Activated CD4-positive, alpha-beta T cell treated with anti-CD3 and anti-CD28 coated beads, Interleukin-2, amount 50 U/mL, for 24 hours (primary cell): Measurements from ENCODE around the gene PCDHA8.
"Not testable (repeated sequence)": the region's sequence is repeated elsewhere in the genome, so short reads cannot be mapped to it uniquely, and the experiment has no call there.

Experiments
- DNase-seq, 2 donors: peaks; one replicate each; pipeline ENCODE4 v3.0.0-alpha.2; 2020; ENCODE audit warnings: low read depth in 1 of 2, low spot score in 1 of 2

The PCDHA8 gene, protein sequence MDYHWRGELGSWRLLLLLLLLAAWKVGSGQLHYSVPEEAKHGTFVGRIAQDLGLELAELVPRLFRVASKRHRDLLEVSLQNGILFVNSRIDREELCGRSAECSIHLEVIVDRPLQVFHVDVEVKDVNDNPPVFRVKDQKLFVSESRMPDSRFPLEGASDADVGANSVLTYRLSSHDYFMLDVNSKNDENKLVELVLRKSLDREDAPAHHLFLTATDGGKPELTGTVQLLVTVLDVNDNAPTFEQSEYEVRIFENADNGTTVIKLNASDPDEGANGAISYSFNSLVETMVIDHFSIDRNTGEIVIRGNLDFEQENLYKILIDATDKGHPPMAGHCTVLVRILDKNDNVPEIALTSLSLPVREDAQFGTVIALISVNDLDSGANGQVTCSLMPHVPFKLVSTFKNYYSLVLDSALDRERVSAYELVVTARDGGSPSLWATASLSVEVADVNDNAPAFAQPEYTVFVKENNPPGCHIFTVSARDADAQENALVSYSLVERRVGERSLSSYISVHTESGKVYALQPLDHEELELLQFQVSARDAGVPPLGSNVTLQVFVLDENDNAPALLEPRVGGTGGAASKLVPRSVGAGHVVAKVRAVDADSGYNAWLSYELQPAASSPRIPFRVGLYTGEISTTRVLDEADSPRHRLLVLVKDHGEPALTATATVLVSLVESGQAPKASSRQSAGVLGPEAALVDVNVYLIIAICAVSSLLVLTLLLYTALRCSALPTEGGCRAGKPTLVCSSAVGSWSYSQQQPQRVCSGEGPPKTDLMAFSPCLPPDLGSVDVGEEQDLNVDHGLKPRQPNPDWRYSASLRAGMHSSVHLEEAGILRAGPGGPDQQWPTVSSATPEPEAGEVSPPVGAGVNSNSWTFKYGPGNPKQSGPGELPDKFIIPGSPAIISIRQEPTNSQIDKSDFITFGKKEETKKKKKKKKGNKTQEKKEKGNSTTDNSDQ

DNA sequence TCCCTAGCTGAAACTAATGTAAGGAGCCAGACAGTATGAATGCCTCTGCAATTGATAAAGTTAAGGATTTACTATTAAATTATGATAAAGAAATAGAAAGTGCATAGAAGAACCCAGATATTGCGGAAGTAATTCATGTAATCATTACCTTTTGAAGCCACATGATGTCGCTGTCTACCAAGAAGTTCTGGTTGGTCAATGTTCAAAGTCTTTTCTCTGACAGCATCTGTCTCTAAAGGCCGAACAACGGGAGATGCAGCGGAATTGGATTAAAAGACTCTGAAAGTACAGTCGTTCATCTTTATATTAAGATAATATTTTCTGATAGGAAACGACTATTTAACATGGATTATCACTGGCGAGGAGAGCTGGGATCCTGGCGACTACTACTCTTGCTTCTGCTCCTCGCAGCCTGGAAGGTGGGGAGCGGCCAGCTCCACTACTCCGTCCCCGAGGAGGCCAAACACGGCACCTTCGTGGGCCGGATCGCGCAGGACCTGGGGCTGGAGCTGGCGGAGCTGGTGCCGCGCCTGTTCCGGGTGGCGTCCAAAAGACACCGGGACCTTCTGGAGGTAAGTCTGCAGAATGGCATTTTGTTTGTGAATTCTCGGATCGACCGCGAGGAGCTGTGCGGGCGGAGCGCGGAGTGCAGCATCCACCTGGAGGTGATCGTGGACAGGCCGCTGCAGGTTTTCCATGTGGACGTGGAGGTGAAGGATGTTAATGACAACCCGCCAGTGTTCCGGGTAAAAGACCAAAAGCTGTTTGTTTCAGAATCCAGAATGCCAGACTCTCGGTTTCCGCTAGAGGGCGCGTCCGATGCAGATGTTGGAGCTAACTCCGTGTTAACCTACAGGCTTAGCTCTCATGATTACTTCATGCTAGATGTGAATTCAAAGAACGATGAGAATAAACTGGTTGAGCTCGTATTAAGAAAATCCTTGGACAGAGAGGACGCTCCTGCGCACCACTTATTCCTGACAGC, at the start of gene PCDHA8:
TSS of gene PCDHA8 (plus strand) at position 210 of the 985 bp plus-strand sequence. CDS start at position 345, 135 bp downstream.
- DNase-seq = no peak

DNA sequence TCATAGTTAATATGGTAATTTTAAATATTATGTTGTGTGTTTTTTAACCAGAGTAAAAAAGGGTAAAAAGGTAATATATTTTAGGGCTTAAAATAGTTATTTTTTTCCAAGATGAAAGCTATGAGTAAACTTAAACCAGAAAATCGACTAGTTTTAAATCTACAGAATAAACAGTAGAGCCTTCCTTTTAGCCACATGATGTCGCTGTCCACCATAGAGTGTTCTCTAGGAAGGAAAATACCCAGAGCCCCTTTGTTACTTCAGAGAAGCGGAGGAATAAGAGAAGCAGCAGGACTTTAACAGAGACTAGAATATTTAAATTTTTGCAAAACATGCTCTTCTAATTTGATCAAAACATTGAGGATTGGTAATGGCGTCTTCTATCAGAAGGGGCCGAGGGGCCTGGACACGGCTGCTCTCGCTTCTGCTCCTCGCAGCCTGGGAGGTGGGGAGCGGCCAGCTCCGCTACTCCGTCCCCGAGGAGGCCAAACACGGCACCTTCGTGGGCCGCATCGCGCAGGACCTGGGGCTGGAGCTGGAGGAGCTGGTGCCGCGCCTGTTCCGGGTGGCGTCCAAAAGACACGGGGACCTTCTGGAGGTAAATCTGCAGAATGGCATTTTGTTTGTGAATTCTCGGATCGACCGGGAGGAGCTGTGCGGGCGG, 46.3 kb upstream of the PCDHA8 start, which contains the start of gene PCDHA2:
TSS of gene PCDHA2 (plus strand) at position 258 of the 664 bp plus-strand sequence.
- no peak for DNase-seq

DNA sequence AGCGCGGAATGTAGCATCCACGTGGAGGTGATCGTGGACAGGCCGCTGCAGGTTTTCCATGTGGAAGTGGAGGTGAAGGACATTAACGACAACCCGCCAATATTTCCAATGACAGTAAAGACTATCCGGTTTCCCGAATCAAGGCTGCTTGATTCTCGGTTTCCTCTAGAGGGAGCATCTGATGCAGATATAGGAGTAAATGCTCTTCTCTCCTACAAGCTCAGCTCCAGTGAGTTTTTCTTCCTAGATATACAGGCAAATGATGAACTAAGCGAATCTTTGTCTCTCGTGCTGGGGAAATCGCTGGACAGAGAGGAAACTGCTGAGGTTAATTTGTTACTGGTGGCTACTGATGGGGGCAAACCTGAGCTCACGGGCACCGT, 45.7 kb upstream of the PCDHA8 start:
- no peak for DNase-seq

DNA sequence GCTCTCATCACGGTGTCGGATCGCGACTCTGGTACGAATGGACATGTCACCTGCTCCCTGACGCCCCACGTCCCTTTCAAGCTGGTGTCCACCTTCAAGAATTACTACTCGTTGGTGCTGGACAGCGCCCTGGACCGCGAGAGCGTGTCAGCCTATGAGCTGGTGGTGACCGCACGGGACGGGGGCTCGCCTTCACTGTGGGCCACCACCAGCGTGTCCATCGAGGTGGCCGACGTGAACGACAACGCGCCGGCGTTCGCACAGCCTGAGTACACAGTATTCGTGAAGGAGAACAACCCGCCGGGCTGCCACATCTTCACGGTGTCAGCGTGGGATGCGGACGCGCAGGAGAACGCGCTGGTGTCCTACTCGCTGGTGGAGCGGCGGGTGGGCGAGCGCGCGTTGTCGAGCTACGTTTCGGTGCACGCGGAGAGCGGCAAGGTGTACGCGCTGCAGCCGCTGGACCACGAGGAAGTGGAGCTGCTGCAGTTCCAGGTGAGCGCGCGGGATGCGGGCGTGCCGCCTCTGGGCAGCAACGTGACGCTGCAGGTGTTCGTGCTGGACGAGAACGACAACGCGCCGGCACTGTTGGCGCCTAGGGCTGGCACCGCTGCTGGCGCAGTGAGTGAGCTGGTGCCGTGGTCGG, 44.8 kb upstream of the PCDHA8 start:
- not testable (repeated sequence) for DNase-seq

DNA sequence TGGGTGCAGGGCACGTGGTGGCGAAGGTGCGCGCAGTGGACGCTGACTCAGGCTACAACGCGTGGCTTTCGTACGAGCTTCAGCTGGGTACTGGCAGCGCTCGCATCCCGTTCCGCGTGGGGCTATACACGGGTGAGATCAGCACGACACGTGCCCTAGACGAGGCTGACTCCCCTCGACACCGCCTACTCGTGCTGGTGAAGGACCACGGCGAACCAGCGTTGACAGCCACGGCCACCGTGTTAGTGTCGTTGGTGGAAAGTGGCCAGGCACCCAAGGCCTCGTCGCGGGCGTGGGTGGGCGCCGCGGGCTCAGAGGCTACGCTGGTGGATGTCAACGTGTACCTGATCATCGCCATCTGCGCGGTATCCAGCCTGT, 44.3 kb upstream of the PCDHA8 start:
- no peak for DNase-seq

DNA sequence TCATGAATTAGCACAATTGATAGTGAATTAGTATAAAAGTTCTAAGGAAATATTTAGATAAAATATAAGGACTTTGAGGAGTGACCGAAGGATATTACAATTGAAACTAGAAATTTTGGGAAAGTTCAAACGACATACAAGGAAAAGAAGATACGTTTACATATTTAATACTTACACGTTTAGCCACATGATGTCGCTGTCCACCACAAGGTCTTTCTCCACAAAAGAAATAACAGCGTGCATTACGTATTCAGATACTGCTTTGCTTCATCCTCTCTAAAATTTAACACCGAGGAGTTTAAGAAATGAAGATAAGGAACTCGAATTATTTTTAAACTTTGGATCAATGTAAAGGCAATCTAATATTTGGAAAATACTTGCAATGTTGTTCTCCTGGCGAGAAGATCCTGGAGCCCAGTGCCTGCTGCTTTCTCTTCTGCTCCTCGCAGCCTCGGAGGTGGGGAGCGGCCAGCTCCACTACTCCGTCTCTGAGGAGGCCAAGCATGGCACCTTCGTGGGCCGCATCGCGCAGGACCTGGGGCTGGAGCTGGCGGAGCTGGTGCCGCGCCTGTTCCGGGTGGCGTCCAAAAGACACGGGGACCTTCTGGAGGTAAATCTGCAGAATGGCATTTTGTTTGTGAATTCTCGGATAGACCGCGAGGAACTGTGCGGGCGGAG, 40.0 kb upstream of the PCDHA8 start, which contains the start of gene PCDHA3:
TSS of gene PCDHA3 (plus strand) at position 242 of the 678 bp plus-strand sequence.
- no peak for DNase-seq

DNA sequence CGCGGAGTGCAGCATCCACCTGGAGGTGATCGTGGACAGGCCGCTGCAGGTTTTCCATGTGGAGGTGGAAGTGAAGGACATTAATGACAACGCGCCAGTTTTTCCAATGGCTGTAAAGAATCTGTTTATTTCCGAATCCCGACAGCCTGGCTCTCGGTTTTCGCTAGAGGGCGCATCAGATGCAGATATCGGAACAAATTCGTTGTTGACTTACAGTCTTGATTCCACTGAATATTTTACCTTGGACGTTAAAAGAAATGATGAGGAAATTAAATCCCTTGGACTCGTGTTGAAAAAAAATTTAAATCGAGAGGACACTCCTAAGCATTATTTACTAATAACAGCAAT, 39.5 kb upstream of the PCDHA8 start:
- DNase-seq = no peak

DNA sequence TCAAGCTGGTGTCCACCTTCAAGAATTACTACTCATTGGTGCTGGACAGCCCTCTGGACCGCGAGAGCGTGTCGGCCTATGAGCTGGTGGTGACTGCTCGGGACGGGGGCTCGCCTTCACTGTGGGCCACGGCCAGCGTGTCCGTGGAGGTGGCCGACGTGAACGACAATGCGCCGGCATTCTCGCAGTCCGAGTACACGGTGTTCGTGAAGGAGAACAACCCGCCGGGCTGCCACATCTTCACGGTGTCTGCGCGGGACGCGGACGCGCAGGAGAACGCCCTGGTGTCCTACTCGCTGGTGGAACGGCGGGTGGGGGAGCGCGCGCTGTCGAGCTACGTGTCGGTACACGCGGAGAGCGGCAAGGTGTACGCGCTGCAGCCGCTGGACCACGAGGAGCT, 38.6 kb upstream of the PCDHA8 start:
- not testable (repeated sequence) for DNase-seq

DNA sequence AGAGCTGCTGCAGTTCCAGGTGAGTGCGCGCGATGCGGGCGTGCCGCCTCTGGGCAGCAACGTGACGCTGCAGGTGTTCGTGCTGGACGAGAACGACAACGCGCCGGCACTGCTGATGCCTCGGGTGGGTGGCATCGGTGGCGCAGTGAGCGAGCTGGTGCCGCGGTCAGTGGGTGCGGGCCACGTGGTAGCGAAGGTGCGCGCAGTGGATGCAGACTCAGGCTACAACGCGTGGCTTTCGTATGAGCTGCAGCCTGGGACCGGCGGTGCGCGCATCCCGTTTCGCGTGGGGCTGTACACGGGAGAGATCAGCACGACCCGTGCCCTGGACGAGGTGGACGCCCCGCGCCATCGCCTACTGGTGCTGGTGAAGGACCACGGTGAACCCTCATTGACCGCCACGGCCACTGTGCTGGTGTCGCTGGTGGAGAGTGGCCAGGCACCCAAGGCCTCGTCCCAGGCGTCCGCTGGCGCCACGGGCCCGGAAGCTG, 38.2 kb upstream of the PCDHA8 start:
- DNase-seq = no peak

DNA sequence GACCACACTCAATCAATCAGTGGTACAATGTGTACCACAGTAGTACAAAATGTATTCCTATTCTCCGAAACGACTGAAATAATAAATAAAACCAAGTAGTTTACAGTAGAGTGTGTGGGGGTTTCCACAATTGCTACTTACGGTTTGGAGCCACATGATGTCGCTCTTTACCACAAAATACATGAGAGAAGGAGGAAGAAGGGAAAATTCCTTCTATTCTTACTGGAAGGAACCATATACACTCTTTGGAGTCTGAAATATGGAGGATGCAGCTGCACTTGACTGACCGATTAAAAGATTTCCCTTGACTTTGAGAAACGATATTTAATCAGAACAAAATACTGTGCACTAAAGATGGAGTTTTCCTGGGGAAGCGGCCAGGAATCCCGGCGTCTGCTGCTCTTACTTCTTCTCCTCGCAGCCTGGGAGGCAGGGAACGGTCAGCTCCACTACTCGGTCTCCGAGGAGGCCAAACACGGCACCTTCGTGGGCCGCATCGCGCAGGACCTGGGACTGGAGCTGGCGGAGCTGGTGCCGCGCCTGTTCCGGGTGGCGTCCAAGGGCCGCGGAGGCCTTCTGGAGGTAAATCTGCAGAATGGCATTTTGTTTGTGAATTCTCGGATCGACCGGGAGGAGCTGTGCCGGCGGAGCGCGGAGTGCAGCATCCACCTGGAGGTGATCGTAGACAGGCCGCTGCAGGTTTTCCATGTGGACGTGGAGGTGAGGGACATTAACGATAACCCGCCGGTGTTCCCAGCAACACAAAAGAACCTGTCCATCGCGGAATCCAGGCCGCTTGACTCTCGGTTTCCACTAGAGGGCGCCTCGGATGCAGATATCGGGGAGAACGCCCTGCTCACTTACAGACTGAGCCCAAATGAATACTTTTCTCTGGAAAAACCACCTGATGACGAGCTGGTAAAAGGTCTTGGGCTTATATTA, 33.9 kb upstream of the PCDHA8 start, which contains the start of gene PCDHA4:
TSS of gene PCDHA4 (plus strand) at position 235 of the 942 bp plus-strand sequence.
- no peak for DNase-seq

DNA sequence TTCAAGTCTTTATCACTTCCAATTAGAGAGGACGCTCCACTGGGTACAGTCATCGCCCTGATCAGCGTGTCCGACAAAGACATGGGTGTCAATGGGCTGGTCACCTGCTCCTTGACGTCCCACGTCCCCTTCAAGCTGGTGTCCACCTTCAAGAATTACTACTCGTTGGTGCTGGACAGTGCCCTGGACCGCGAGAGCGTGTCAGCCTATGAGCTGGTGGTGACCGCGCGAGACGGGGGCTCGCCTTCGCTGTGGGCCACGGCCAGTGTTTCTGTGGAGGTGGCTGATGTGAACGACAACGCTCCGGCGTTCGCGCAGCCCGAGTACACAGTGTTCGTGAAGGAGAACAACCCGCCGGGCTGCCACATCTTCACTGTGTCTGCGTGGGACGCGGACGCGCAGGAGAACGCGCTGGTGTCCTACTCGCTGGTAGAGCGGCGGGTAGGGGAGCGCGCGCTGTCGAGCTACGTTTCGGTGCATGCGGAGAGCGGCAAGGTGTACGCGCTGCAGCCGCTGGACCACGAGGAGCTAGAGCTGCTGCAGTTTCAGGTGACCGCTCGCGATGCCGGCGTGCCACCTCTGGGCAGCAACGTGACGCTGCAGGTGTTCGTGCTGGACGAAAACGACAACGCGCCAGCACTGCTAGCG, 32.6 kb upstream of the PCDHA8 start:
- not testable (repeated sequence) for DNase-seq

DNA sequence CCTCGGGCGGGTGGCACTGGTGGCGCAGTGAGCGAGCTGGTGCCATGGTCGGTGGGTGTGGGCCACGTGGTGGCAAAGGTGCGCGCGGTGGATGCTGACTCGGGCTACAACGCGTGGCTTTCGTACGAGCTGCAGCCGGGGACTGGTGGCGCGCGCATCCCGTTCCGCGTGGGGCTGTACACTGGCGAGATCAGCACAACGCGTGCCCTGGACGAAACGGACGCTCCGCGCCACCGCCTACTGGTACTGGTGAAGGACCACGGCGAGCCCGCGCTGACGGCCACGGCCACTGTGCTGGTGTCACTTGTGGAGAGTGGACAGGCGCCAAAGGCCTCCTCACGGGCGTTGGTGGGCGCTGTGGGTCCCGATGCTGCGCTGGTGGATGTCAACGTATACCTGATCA, 32.1 kb upstream of the PCDHA8 start:
- no peak for DNase-seq

DNA sequence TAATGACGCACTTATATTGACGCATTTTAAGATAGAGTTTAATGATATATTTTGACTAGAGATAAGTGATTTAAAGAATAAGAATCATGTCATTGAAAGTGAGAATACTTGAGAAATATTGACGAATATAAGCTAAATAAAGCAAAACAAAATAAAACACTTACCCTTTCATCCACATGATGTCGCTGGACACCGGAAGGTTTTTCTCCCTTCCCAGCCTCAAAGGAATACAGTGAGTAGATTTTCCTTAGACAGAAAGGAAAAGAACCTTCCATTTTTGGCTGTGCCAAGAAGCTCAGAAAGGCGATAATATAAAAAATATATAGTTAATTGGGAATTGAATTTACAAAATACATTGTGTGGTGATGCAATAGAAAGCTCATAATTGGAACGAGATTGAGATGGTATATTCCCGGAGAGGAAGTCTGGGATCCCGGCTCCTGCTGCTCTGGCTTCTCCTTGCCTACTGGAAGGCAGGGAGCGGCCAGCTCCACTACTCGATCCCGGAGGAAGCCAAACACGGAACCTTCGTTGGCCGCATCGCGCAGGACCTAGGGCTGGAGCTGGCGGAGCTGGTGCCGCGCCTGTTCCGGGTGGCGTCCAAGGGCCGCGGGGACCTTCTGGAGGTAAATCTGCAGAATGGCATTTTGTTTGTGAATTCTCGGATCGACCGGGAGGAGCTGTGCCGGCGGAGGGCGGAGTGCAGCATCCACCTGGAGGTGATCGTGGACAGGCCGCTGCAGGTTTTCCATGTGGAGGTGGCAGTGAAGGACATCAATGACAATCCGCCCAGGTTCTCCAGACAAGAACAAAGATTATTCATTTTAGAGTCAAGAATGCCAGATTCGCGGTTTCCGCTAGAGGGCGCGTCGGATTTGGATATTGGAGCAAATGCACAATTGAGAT, 19.4 kb upstream of the PCDHA8 start, which contains the start of gene PCDHA5:
TSS of gene PCDHA5 (plus strand) at position 239 of the 906 bp plus-strand sequence.
- DNase-seq = no peak

DNA sequence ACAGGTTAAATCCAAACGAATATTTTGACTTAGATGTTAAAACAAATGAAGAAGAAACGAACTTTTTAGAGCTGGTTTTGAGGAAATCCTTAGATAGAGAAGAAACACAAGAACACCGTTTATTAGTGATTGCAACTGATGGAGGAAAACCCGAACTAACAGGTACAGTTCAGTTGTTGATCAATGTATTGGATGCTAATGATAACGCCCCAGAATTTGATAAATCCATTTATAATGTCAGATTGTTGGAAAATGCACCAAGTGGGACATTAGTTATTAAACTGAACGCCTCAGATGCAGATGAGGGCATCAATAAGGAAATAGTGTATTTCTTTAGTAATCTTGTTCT, 18.7 kb upstream of the PCDHA8 start:
- no peak for DNase-seq

DNA sequence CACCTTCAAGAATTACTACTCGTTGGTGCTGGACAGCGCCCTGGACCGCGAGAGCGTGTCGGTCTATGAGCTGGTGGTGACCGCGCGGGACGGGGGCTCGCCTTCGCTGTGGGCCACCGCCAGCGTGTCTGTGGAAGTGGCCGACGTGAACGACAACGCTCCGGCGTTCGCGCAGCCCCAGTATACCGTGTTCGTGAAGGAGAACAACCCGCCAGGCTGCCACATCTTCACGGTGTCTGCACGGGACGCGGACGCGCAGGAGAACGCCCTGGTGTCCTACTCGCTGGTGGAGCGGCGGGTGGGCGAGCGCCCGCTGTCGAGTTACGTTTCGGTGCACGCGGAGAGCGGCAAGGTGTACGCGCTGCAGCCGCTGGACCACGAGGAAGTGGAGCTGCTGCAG, 18.0 kb upstream of the PCDHA8 start:
- not testable (repeated sequence) for DNase-seq

DNA sequence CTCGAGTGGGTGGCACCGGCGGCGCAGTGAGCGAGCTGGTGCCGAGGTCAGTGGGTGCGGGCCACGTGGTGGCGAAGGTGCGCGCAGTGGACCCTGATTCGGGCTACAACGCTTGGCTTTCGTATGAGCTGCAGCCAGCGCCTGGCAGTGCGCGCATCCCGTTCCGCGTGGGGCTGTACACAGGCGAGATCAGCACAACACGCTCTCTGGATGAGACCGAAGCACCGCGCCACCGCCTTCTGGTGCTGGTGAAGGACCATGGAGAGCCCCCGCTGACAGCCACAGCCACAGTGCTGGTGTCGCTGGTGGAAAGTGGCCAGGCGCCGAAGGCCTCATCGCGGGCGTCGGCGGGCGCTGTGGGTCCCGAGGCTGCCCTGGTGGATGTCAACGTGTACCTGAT, 17.5 kb upstream of the PCDHA8 start:
- no peak for DNase-seq
